ENCODE results near the gene TTR.

DNA sequence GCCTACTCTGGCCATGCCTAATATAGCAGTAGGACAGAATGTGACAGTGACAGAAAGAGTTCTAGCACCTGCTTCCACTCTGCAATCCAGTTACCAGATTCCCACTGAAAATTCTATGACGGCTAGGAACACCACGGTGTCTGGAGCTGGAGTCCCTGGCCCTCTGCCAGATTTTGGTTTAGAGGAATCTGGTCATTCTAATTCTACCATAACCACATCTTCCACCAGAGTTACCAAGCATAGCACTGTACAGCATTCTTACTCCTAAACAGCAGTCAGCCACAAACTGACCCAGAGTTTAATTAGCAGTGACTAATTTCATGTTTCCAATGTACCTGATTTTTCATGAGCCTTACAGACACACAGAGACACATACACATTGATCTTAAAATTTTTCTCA, 45.2 kb upstream of the TTR start:
- TF ChIP-seq, protein P1, sequence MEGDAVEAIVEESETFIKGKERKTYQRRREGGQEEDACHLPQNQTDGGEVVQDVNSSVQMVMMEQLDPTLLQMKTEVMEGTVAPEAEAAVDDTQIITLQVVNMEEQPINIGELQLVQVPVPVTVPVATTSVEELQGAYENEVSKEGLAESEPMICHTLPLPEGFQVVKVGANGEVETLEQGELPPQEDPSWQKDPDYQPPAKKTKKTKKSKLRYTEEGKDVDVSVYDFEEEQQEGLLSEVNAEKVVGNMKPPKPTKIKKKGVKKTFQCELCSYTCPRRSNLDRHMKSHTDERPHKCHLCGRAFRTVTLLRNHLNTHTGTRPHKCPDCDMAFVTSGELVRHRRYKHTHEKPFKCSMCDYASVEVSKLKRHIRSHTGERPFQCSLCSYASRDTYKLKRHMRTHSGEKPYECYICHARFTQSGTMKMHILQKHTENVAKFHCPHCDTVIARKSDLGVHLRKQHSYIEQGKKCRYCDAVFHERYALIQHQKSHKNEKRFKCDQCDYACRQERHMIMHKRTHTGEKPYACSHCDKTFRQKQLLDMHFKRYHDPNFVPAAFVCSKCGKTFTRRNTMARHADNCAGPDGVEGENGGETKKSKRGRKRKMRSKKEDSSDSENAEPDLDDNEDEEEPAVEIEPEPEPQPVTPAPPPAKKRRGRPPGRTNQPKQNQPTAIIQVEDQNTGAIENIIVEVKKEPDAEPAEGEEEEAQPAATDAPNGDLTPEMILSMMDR (IDR thresholded peaks at IDR 0.05), result no peak
- TF ChIP-seq EP300 (IDR thresholded peaks at IDR 0.05) (no peak), POLR2A (IDR thresholded peaks at IDR 0.05) (no peak)
